Neural crest cell (in vitro differentiated cells): ENCODE measurements around the gene PPT1. TPM values are rescaled to one million over a fixed set of nuclear protein-coding genes. Genes with fewer than 3 reads are reported as not detected.

ENCODE experiments used
- DNase-seq: peaks from one replicate; pipeline ENCODE4 v3.0.0; 2021; ENCODE audit warnings: low read depth, mixed read lengths, low spot score
- H3K27ac Mint-ChIP-seq: one replicate; pipeline ENCODE4 v1.8.0; 2021; ENCODE audit warnings: mild to moderate bottlenecking, mixed read lengths; ENCODE audit not compliant: unreplicated experiment
- H3K27me3 Mint-ChIP-seq: 2 replicates; pipeline ENCODE4 v1.8.0; 2021; ENCODE audit warnings: low read depth, mild to moderate bottlenecking, mixed read lengths
- H3K36me3 Mint-ChIP-seq: 2 replicates; pipeline ENCODE4 v1.8.0; 2021; ENCODE audit warnings: low read depth, mild to moderate bottlenecking, mixed read lengths
- H3K4me1 Mint-ChIP-seq: 2 replicates; pipeline ENCODE4 v1.8.0; 2021; ENCODE audit warnings: mixed read lengths
- H3K4me3 Mint-ChIP-seq: one replicate; pipeline ENCODE4 v1.8.0; 2021; ENCODE audit warnings: mild to moderate bottlenecking, mixed read lengths
- H3K9me3 Mint-ChIP-seq: 2 replicates; pipeline ENCODE4 v1.8.0; 2021; ENCODE audit warnings: mixed read lengths
- total RNA-seq: library from RNA; stranded (reverse); gene quantifications from 2 replicates; pipeline ENCODE4 v1.2.1, GENCODE V29; 2021
- TF ChIP-seq, protein P1 (sequence below): fragments of 200-600 bp; sonication (generic); conservative IDR thresholded peaks from 2 replicates; pipeline ENCODE4 v1.5.0; 2021; ENCODE audit warnings: antibody characterized with exemption, mild to moderate bottlenecking

The PPT1 gene
- total RNA-seq, 1 donor from 2014 or later = 95.4 TPM

GRCh38 chr1:40058453-40059337 is 38.4 kb downstream of the PPT1 start:
- no peak overlapping the region for H3K27ac Mint-ChIP-seq

GRCh38 chr1:40058097-40058452 is 39.0 kb downstream of the PPT1 start:
- Mint-ChIP-seq H3K36me3 (peaks cover 2% of the 10 kb centered on the region), H3K4me3 (no peak overlapping the region), H3K4me1 (peaks cover 16% of the 10 kb centered on the region), H3K27me3 (no peaks in the 10 kb centered on the region), H3K9me3 (no peaks in the 10 kb centered on the region), H3K27ac (no peak overlapping the region)
- TF ChIP-seq, protein P1, sequence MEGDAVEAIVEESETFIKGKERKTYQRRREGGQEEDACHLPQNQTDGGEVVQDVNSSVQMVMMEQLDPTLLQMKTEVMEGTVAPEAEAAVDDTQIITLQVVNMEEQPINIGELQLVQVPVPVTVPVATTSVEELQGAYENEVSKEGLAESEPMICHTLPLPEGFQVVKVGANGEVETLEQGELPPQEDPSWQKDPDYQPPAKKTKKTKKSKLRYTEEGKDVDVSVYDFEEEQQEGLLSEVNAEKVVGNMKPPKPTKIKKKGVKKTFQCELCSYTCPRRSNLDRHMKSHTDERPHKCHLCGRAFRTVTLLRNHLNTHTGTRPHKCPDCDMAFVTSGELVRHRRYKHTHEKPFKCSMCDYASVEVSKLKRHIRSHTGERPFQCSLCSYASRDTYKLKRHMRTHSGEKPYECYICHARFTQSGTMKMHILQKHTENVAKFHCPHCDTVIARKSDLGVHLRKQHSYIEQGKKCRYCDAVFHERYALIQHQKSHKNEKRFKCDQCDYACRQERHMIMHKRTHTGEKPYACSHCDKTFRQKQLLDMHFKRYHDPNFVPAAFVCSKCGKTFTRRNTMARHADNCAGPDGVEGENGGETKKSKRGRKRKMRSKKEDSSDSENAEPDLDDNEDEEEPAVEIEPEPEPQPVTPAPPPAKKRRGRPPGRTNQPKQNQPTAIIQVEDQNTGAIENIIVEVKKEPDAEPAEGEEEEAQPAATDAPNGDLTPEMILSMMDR = no peak
- DNase-seq = no peak

More at GRCh38 chr1:40058453-40059337, 38.4 kb downstream of the PPT1 start:
- no peak for DNase-seq
- H3K4me3 Mint-ChIP-seq = no peak overlapping the region
- H3K4me1 Mint-ChIP-seq = peaks cover 16% of the 10 kb centered on the region
- H3K9me3 Mint-ChIP-seq = no peaks in the 10 kb centered on the region
- H3K36me3 Mint-ChIP-seq = peaks cover 3% of the 10 kb centered on the region
- TF ChIP-seq, protein P1 = no peak
- no peaks in the 10 kb centered on the region for H3K27me3 Mint-ChIP-seq

GRCh38 chr1:40057310-40058030 is 39.6 kb downstream of the PPT1 start:
- Mint-ChIP-seq H3K36me3 (peaks cover 2% of the 10 kb centered on the region), H3K4me3 (no peak overlapping the region), H3K4me1 (peaks cover 16% of the 10 kb centered on the region), H3K27me3 (no peaks in the 10 kb centered on the region), H3K9me3 (no peaks in the 10 kb centered on the region), H3K27ac (peak overlapping the region; percentile 28)
- TF ChIP-seq, protein P1 = no peak
- DNase-seq = no peak

- TF ChIP-seq, protein P1 = no peak
- DNase-seq = no peak
- Mint-ChIP-seq H3K4me1 (peaks cover 16% of the 10 kb centered on the region), H3K4me3 (no peak overlapping the region), H3K27ac (peak overlapping the region; percentile 31), H3K27me3 (no peaks in the 10 kb centered on the region), H3K36me3 (peaks cover 2% of the 10 kb centered on the region), H3K9me3 (no peaks in the 10 kb centered on the region)
Observed at GRCh38 chr1:40056519-40057309, 40.3 kb downstream of the PPT1 start.

- DNase-seq = no peak
- no peaks in the 10 kb centered on the region for H3K9me3 Mint-ChIP-seq
- H3K27me3 Mint-ChIP-seq = no peaks in the 10 kb centered on the region
- TF ChIP-seq, protein P1 = no peak
- H3K36me3 Mint-ChIP-seq = no peaks in the 10 kb centered on the region
- peaks cover 34% of the 10 kb centered on the region for H3K4me1 Mint-ChIP-seq
- H3K4me3 Mint-ChIP-seq = no peak overlapping the region
- H3K27ac Mint-ChIP-seq = no peak overlapping the region
Observed at GRCh38 chr1:40053138-40053887, 43.7 kb downstream of the PPT1 start.
